GM23338 (cell line): ENCODE results near the gene SAT1. TPM values are rescaled to one million over a fixed set of nuclear protein-coding genes. Genes with fewer than 3 reads are reported as not detected.

Experiments
- ATAC-seq: fragments of 200-7000 bp; cut with Tn5 transposase; 3 replicates; pipeline ENCODE4 v1.9.1; 2020
- DNase-seq: peaks from one replicate; pipeline ENCODE4 v3.0.0-alpha.2; 2015; ENCODE audit warnings: low spot score
- H2AFZ ChIP-seq: fragments of 200-600 bp; sonication (generic); 2 replicates; pipeline ENCODE4 v1.8.0; 2016; ENCODE audit warnings: antibody characterized with exemption, mild to moderate bottlenecking, moderate library complexity
- H3F3A ChIP-seq: fragments of 200-600 bp; sonication (generic); replicated peaks from 2 replicates; pipeline ENCODE4 v1.8.0; 2017; ENCODE audit warnings: antibody characterized with exemption, mixed run types, low read depth
- H3K27ac ChIP-seq: fragments of 200-600 bp; sonication (generic); 2 replicates; pipeline ENCODE4 v1.6.1; 2016; ENCODE audit warnings: low read depth
- H3K27me3 ChIP-seq: fragments of 200-600 bp; sonication (generic); 2 replicates; pipeline ENCODE4 v1.8.0; 2016; ENCODE audit warnings: mild to moderate bottlenecking, mixed run types, moderate library complexity; ENCODE audit not compliant: insufficient read depth
- H3K36me3 ChIP-seq: fragments of 200-600 bp; sonication (generic); 2 replicates; pipeline ENCODE4 v1.8.0; 2016; ENCODE audit warnings: mild to moderate bottlenecking; ENCODE audit not compliant: insufficient read depth
- H3K4me1 ChIP-seq: fragments of 200-600 bp; sonication (generic); 2 replicates; pipeline ENCODE4 v1.8.0; 2016; ENCODE audit warnings: mild to moderate bottlenecking, moderate library complexity; ENCODE audit not compliant: insufficient read depth
- H3K4me2 ChIP-seq: fragments of 200-600 bp; sonication (generic); 2 replicates; pipeline ENCODE4 v1.7.1; 2017; ENCODE audit warnings: mixed run types
- H3K4me3 ChIP-seq: fragments of 200-600 bp; sonication (generic); 2 replicates; pipeline ENCODE4 v1.6.1; 2016; ENCODE audit warnings: mixed run types
- H3K79me2 ChIP-seq: fragments of 200-600 bp; sonication (generic); replicated peaks from 2 replicates; pipeline ENCODE4 v1.8.0; 2017; ENCODE audit warnings: mild to moderate bottlenecking; ENCODE audit not compliant: insufficient read depth
- H3K9me2 ChIP-seq: fragments of 200-600 bp; sonication (generic); 2 replicates; pipeline ENCODE4 v1.8.0; 2017; ENCODE audit not compliant: insufficient read depth
- H4K20me1 ChIP-seq: fragments of 200-600 bp; sonication (generic); replicated peaks from 2 replicates; pipeline ENCODE4 v1.8.0; 2017; ENCODE audit warnings: mild to moderate bottlenecking; ENCODE audit not compliant: insufficient read depth
- H3K27ac Mint-ChIP-seq: 2 replicates; pipeline ENCODE4 v1.8.0; 2020; ENCODE audit warnings: inconsistent platforms, mild to moderate bottlenecking, moderate library complexity, mixed read lengths
- H3K27me3 Mint-ChIP-seq: 3 replicates; pipeline ENCODE4 v1.8.0; 2022; ENCODE audit warnings: low read depth, mild to moderate bottlenecking, moderate library complexity, mixed read lengths, inconsistent platforms; ENCODE audit not compliant: insufficient read depth, poor library complexity
- H3K36me3 Mint-ChIP-seq: 3 replicates; pipeline ENCODE4 v1.8.0; 2021; ENCODE audit warnings: low read depth, mild to moderate bottlenecking, inconsistent platforms, moderate library complexity, mixed read lengths
- H3K4me1 Mint-ChIP-seq: 3 replicates; pipeline ENCODE4 v1.8.0; 2020; ENCODE audit warnings: mild to moderate bottlenecking, inconsistent platforms, mixed read lengths
- H3K4me3 Mint-ChIP-seq: 3 replicates; pipeline ENCODE4 v1.8.0; 2021; ENCODE audit warnings: moderate library complexity, mild to moderate bottlenecking, inconsistent platforms, mixed read lengths
- H3K9me3 Mint-ChIP-seq: 3 replicates; pipeline ENCODE4 v1.8.0; 2020; ENCODE audit warnings: moderate library complexity, mild to moderate bottlenecking, inconsistent platforms, mixed read lengths
- CREB1 ChIP-seq: fragments of 250-450 bp; sonication (Bioruptor Pico); IDR thresholded peaks from 2 replicates; pipeline ENCODE4 v1.5.0; 2020; ENCODE audit warnings: low read depth, mild to moderate bottlenecking, moderate library complexity
- CTCF ChIP-seq, 2 experiments: fragments of 200-600 bp in 1 of 2; sonication (generic) in 1 of 2; conservative IDR thresholded peaks; 2 replicates each; pipeline versions ENCODE4 v1.5.1 to v1.6.1; 2016 to 2017; ENCODE audit warnings: antibody characterized with exemption in 2 of 2, low read depth in 2 of 2, mild to moderate bottlenecking in 2 of 2, moderate library complexity in 1 of 2
- ETS1 ChIP-seq: IDR thresholded peaks from 2 replicates; pipeline ENCODE4 v1.6.1; 2016; ENCODE audit warnings: antibody characterized with exemption
- EZH2 ChIP-seq: fragments of 200-600 bp; sonication (generic); IDR thresholded peaks from one replicate; pipeline ENCODE4 v1.8.0; 2017; ENCODE audit warnings: antibody characterized with exemption, mild to moderate bottlenecking, low read depth; ENCODE audit not compliant: unreplicated experiment
- EZH2phosphoT487 ChIP-seq: fragments of 200-600 bp; sonication (generic); IDR thresholded peaks from one replicate; pipeline ENCODE4 v1.8.1; 2018; ENCODE audit warnings: antibody characterized with exemption; ENCODE audit not compliant: unreplicated experiment
- JUNB ChIP-seq: IDR thresholded peaks from one replicate; pipeline ENCODE4 v1.6.1; 2016; ENCODE audit warnings: antibody characterized with exemption; ENCODE audit not compliant: unreplicated experiment
- NANOG ChIP-seq: IDR thresholded peaks from 2 replicates; pipeline ENCODE4 v1.6.1; 2016; ENCODE audit warnings: antibody characterized with exemption, borderline replicate concordance
- REST ChIP-seq: IDR thresholded peaks from one replicate; pipeline ENCODE4 v1.6.1; 2018; ENCODE audit warnings: antibody characterized with exemption; ENCODE audit not compliant: unreplicated experiment
- STAT1 ChIP-seq: IDR thresholded peaks from one replicate; pipeline ENCODE4 v1.6.1; 2016; ENCODE audit warnings: antibody characterized with exemption; ENCODE audit not compliant: unreplicated experiment
- ZNF331 ChIP-seq: fragments of 250-450 bp; sonication (Bioruptor Pico); IDR thresholded peaks from 2 replicates; pipeline ENCODE4 v1.5.0; 2020; ENCODE audit warnings: low read depth, mild to moderate bottlenecking, moderate library complexity
- polyA plus RNA-seq: library from polyadenylated mRNA; unstranded; fragments of >200 nt; fragmentation: Nextera tagmentation; extraction: Ambion mirVana; gene quantifications from 2 replicates; pipeline ENCODE4 v1.2.1, GENCODE V29; 2016
- total RNA-seq: library from RNA; depleted of rRNA; stranded (reverse); fragments of >200 nt; shearing (Covaris generic); gene quantifications from 2 replicates; pipeline ENCODE4 v1.2.3, GENCODE V29; 2014

SAT1 gene
- total and polyA plus RNA-seq, 2 experiments from 2014 or later: 44.1 to 101 TPM

- TF ChIP-seq JUNB (no peak), EZH2phosphoT487 (no peak)
- no peaks in the 10 kb centered on the region for H3K9me2 ChIP-seq
- H4K20me1 ChIP-seq: no peaks in the 10 kb centered on the region
- no peak overlapping the region for H3K27ac Mint-ChIP-seq
- no peaks in the 10 kb centered on the region for H3K79me2 ChIP-seq
- H3K4me3 Mint-ChIP-seq: no peak overlapping the region
- ATAC-seq: no peak
- no peak for DNase-seq
- no peak overlapping the region for H3K27ac ChIP-seq
- no peak overlapping the region for H3K4me3 ChIP-seq
- H3K4me1 Mint-ChIP-seq: peaks cover 8% of the 10 kb centered on the region
- H3K4me2 ChIP-seq: no peak overlapping the region
- no peaks in the 10 kb centered on the region for H3K27me3 Mint-ChIP-seq
- no peaks in the 10 kb centered on the region for H3K36me3 Mint-ChIP-seq
- no peaks in the 10 kb centered on the region for H3K9me3 Mint-ChIP-seq
- no peaks in the 10 kb centered on the region for H3K36me3 ChIP-seq
- no peaks in the 10 kb centered on the region for H3F3A ChIP-seq
- H3K27me3 ChIP-seq: no peaks in the 10 kb centered on the region
- peaks cover 5% of the 10 kb centered on the region; the same call in 1 of the 2 replicates for H3K4me1 ChIP-seq
- no peak overlapping the region for H2AFZ ChIP-seq
Observed at GRCh38 chrX:23759821-23760220, 23.2 kb upstream of the SAT1 start.

GRCh38 chrX:23764188-23764984 lies 18.6 kb upstream of the SAT1 start:
- Histone ChIP-seq H3F3A (no peaks in the 10 kb centered on the region), H4K20me1 (no peaks in the 10 kb centered on the region), H3K79me2 (no peaks in the 10 kb centered on the region), H3K4me2 (peak overlapping the region; percentile 51), H3K36me3 (no peaks in the 10 kb centered on the region), H3K27me3 (no peaks in the 10 kb centered on the region), H3K4me3 (no peak overlapping the region), H3K4me1 (peaks cover 7% of the 10 kb centered on the region; the same call in 1 of the 2 replicates), H2AFZ (no peak overlapping the region), H3K27ac (no peak overlapping the region), H3K9me2 (no peaks in the 10 kb centered on the region)
- DNase-seq (no peak), ATAC-seq (no peak)
- no peak for TF ChIP-seq ETS1
- Mint-ChIP-seq H3K36me3 (no peaks in the 10 kb centered on the region; the same call in 2 of the 3 replicates), H3K9me3 (peaks cover 3% of the 10 kb centered on the region; the same call in 1 of the 3 replicates), H3K27ac (no peak overlapping the region), H3K27me3 (peaks cover 1% of the 10 kb centered on the region), H3K4me1 (peaks cover 9% of the 10 kb centered on the region), H3K4me3 (no peak overlapping the region)

- Histone ChIP-seq H4K20me1 (no peaks in the 10 kb centered on the region), H3K79me2 (no peaks in the 10 kb centered on the region), H3K27ac (no peak overlapping the region), H2AFZ (no peak overlapping the region), H3K4me1 (peaks cover 7% of the 10 kb centered on the region; the same call in 1 of the 2 replicates), H3K4me3 (no peak overlapping the region), H3K4me2 (no peak overlapping the region), H3K27me3 (no peaks in the 10 kb centered on the region), H3K36me3 (no peaks in the 10 kb centered on the region), H3F3A (no peaks in the 10 kb centered on the region), H3K9me2 (no peaks in the 10 kb centered on the region)
- Mint-ChIP-seq H3K27me3 (peaks cover 1% of the 10 kb centered on the region), H3K4me1 (peaks cover 9% of the 10 kb centered on the region), H3K9me3 (peaks cover 3% of the 10 kb centered on the region; the same call in 1 of the 3 replicates), H3K36me3 (no peaks in the 10 kb centered on the region; the same call in 2 of the 3 replicates), H3K27ac (no peak overlapping the region), H3K4me3 (no peak overlapping the region)
- DNase-seq: no peak
- no peak for ATAC-seq
- TF ChIP-seq CREB1 (CRISPR knock-in tag): no peak
- TF ChIP-seq ZNF331 (CRISPR knock-in tag): no peak
- TF ChIP-seq NANOG: no peak
- TF ChIP-seq REST: no peak
- TF ChIP-seq JUNB: no peak
- no peak for TF ChIP-seq EZH2
- TF ChIP-seq CTCF (conservative IDR thresholded peaks at IDR 0.05; ENCODE audit: low read depth in 2 of 2): no peak
- no peak for TF ChIP-seq STAT1
- no peak for TF ChIP-seq EZH2phosphoT487
Observed at GRCh38 chrX:23765449-23765848, 17.5 kb upstream of the SAT1 start.
